ENCODE measurements around the gene GANC.
"Not testable (repeated sequence)": the region's sequence is repeated elsewhere in the genome, so short reads cannot be mapped to it uniquely, and the experiment has no call there.

The GANC gene, protein sequence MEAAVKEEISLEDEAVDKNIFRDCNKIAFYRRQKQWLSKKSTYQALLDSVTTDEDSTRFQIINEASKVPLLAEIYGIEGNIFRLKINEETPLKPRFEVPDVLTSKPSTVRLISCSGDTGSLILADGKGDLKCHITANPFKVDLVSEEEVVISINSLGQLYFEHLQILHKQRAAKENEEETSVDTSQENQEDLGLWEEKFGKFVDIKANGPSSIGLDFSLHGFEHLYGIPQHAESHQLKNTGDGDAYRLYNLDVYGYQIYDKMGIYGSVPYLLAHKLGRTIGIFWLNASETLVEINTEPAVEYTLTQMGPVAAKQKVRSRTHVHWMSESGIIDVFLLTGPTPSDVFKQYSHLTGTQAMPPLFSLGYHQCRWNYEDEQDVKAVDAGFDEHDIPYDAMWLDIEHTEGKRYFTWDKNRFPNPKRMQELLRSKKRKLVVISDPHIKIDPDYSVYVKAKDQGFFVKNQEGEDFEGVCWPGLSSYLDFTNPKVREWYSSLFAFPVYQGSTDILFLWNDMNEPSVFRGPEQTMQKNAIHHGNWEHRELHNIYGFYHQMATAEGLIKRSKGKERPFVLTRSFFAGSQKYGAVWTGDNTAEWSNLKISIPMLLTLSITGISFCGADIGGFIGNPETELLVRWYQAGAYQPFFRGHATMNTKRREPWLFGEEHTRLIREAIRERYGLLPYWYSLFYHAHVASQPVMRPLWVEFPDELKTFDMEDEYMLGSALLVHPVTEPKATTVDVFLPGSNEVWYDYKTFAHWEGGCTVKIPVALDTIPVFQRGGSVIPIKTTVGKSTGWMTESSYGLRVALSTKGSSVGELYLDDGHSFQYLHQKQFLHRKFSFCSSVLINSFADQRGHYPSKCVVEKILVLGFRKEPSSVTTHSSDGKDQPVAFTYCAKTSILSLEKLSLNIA (N-terminal part only)

DNA sequence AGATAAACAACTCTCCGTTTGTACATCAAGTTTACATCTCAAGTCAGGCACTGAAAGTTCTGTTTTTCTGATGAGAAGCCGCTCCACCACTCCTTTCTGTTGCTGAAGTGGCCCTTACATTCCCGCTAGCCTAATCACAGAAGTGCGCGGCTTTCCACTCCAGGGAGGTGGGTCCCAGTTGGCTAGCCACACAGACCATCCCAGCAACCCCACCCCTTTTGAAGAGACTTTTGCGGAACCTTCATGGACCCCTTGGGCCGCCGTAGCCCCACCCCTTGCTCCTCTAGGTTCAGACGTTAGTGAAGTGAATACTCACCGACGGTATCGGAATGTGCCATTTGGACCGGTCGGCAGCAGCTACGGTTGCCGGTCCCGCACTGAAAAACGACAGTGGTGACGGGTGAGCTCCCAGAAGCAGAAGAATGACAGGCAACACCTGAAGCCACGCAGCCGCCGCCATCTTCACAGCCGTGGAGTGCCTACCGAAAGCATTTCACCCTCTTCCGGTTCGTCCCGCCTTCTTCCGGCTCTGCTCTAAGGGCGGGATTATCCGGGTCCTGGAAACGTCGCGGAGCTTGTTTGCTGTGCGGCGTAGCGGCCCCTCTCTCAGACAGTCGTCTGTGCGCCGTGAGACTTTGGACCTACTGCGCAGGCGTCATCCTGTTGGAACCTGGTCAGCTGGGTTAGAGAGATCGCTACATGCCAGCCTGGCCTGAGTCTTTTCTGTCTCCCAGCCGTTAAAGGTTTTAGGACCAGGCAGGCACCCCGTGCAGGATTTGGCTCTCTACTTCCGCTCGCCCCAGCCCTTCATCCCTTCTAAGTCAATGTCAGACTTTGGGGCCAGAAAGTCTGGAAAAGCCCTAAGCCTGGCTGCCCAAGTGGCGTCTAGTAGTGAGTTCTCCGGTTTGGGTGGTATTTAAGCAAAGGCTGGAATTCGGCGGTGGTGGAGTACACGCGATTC, at the start of gene GANC, which contains the start of gene TMEM87A:
Gene GANC, plus strand, starts transcription at position 263 of the 961 bp plus-strand sequence. CDS start 1,281 bp downstream, outside the sequence.
Gene TMEM87A, minus strand, starts transcription at position 495 of the 961 bp plus-strand sequence. Its CDS starts 35 bp downstream, at position 460.
- FAIRE-seq (peak; percentile 4), DNase-seq (ENCODE audit: insufficient read length, low spot score) (peak; percentile 92)

DNA sequence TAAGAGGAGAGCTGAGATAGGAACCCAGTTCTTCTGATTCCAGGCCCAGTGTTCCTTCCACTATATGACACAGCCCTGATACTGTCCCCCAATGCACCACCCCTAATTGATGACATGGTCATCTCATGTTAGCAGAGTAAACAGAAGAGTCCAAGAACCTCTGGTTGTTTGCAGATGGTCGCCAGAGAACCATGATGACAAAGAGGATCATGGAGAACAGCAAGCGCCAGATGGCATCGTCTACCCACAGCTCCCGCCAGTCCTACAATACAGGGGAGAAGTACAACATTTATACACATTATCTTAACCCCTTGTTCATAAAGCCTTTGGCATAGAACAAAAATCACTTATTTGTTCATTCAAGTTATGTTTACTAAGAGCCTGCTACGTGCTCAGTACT, 46.4 kb upstream of the GANC start:
- DNase-seq (ENCODE audit: insufficient read length, low spot score) (no peak), FAIRE-seq (no peak)

DNA sequence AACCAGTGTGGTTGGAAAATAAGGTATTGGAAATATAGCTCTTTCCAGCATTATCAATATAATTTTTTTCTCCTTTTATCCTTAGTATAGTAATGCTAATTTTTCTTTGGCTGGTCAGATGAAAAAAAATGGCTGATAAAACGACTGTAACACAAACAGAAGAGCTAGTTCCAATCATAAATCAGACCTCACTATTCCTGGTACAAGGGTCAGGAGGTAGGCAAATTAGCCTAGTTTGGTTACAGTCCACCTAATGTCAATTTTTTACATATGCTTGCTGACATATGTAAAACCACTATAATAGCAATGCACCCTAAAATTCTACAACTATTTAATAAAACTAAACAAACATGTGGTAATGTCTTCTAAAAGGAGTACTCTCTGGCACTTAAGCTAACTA, 45.0 kb upstream of the GANC start:
- no peak for DNase-seq (ENCODE audit: insufficient read length, low spot score)
- FAIRE-seq: no peak

DNA sequence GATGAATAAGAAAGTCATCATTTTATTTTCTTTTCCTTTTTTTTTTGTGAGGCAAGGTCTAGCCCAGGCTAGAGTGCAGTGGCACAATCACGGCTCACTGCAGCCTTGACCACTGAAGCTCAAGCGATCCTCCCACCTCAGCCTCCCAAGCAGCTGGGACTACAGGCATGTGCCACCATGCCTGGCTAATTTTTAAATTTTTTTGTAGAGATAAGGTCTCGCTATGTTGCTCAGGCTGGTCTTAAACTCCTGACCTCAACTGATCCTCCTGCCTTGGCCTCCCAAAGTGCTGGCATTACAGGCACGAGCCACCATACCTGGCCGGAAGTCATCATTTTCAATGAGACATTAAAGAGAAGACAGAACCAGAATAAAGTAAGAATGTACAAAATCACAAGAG, 44.0 kb upstream of the GANC start:
- DNase-seq (ENCODE audit: insufficient read length, low spot score); FAIRE-seq: not testable (repeated sequence)

DNA sequence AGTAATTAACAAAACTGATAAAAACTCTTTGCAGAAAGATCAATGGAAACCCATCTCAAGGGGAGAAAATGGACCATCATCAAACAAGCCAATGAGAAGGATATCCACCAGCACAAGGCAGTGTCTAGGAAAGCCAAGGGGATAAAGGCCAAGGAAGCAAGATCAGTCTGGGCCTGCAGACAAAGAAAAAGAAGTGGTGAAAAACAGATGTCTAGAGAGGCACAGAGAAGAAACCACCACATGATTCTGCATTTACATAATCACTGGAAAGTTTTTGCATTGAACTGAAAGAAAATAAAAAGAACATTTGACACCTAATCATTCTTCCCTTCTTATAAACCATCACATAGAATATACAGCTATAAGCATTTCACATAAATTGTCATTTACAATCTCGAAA, 41.9 kb upstream of the GANC start:
- FAIRE-seq: no peak
- no peak for DNase-seq (ENCODE audit: insufficient read length, low spot score)

DNA sequence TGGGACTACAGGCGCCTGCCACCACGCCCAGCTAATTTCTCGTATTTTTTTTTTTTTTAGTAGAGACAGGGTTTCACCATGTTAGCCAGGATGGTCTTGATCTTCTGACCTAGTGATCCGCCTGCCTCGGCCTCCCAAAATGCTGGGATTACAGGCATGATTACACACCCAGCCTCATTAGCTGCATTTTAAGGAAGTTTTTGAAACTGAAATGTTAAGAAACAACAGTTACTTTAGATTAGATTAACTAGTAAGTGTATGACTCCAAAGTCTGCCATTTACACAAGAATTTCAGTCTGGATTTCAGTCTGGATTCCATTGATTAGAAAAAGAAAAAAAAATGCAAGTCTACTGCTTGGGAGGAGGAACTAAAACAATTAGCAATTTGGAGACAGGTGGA, 40.4 kb upstream of the GANC start:
- FAIRE-seq (no peak), DNase-seq (ENCODE audit: insufficient read length, low spot score) (no peak)

DNA sequence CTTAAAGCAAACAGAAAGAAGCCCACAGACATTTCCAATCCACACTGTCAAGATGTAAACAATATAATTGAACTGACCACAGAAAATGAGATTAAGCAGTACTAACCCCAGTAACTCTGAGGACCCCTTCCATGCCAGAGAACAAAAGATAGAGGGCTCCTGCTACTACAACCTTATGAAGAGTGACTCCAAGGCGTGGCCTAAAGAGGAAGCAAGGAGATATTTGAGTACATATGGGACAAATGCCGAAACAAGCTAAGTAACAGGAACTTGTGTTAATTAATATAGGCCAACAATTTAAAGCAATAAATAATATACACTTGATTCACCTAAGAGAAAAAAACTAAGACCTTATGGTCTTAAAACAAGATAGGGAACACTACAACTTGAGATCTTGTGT, 39.9 kb upstream of the GANC start:
- DNase-seq (ENCODE audit: insufficient read length, low spot score) (no peak), FAIRE-seq (no peak)

DNA sequence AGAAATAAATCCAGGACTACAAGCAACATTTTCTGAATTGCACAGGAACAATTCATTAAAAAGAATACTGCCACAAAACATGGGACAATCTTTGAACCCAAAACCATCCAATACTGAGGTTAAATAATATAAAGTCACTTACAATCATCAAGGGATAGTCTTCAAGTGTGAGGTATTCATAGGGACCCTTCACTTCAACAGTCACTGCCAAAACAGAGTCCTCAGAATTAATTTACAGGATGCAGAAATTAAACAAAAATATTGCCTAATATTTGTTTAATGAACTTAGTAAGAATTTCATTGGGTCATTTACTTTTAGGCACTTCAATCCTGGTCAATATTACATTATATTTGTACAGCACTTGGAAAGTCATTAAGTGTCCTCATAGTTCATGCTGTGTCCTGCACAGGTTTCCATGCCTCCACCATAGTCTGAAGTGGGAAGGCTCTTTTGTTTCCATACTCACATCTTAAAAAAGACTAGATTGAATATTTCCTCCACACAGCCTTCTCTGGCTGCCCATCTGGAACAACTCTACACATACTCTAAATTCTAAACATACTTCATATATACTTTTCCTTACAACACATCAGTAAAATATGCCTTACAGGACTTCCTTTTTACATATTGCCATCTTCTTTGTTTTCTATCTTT, 33.3 kb upstream of the GANC start:
- no peak for FAIRE-seq

DNA sequence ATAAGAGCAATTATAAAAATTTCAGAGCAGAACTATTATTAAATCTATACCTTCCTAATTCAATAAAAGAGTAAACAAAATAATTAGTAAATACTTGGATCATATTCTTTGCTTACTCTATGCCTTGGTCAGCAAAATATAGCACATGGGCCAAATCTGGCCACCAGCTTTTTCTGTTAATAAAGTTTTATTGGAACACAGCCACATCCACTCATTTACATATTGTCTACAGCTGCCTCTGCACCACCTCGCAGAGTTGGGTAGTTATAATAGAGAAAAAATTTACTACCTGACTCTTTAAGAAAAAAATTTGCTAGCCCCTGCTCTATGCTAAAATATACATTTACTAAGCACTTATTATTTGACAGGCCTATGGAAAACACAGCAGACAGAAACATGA, 32.2 kb upstream of the GANC start:
- FAIRE-seq (no peak), DNase-seq (ENCODE audit: insufficient read length, low spot score) (no peak)

More for the DNA sequence above, 33.3 kb upstream of the GANC start:
- DNase-seq (ENCODE audit: insufficient read length, low spot score): no peak

DNA sequence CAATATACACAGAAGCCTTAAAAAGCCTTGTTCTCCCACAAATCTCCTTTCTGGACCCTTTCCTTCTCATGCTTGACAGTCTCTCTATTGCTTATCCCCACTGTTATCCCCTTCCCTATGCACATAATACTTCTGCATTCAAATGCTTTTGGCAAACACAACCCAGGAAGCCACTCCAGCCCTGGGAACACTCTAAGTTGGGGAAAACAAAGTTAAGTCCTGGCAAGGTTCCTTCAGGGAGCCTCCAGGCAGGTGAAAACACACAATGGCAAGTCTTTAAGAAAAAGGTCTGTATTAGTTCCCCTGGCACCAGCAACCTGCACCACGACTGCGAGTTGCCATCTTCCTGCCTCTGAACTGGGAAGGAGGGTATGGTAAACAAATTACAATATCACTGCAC, 19.7 kb upstream of the GANC start:
- no peak for DNase-seq (ENCODE audit: insufficient read length, low spot score)
- no peak for FAIRE-seq

DNA sequence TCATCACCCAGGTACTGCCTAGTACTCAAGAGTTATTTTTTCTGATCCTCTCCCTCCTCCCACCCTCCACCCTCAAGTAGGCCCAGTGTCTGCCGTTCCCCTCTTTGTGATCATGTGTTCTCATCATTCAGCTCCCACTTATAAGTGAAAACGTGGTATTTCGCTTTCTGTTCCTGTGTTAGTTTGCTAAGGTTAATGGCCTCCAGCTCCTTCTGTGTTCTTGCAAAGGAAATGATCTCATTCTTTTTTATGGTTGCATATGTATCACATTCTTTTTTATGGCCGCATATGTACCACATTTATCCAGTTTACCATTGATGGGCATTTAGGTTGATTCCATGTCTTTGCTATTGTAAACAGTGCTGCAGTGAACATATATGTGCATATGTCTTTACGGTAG, 8.2 kb upstream of the GANC start:
- DNase-seq (ENCODE audit: insufficient read length, low spot score): no peak
- FAIRE-seq: no peak

DNA sequence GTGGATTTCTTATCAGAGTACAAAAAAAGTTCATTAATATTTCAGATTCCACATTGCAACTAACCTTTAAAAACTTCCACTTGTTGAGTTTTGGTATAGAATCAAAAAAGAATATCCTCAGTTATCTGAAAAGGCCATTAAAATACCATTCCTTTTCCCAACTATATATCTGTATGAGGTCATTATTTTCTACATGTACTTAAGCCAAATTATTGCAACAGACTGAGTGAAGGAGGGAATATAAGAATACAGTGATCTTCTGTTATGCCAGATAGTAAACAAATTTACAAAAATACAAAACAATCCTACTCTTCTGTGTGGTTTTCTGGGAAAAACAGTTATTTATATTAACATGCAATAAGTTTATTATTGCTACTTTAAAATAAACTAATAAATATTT, 5.7 kb upstream of the GANC start:
- FAIRE-seq: no peak
- DNase-seq (ENCODE audit: insufficient read length, low spot score): no peak

DNA sequence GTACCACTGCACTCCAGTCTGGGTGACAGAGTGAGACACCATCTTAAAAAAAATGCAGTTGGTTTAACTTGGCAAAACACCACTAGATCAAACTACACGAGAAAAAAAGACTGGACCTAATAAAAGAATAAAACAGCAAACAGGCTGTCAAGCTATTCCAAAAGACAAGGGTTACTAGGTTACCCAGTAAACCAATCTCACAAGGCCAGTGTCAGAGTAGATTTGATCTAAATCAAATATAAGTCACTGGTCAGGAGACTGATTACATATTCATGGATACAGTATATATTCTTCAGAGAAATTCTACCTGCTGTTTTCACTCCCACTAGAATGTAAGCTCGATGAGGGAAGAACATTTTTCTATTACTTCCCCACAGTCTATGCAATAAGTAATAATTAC, 2.5 kb upstream of the GANC start:
- FAIRE-seq: no peak

DNA sequence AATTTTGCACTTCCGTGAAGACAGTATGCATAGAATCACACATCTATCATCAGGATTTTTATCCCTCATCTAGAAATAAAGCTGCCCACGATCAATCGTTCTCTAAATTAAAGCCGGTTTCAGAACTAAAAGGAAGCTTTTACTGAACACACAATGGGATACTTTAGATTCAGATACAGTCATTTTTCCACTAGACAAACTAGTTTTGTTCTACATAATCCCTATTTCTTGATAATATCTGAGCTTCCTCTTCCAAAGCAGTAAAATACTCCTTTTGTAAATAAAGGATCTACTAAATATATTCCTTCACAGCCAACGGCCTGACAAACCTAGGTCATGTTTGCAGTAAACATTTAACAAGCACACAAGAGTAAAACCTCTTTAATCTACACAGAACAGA, 2.0 kb upstream of the GANC start:
- FAIRE-seq: no peak
- DNase-seq (ENCODE audit: insufficient read length, low spot score): no peak

More for the DNA sequence above, 2.5 kb upstream of the GANC start:
- DNase-seq (ENCODE audit: insufficient read length, low spot score): no peak

DNA sequence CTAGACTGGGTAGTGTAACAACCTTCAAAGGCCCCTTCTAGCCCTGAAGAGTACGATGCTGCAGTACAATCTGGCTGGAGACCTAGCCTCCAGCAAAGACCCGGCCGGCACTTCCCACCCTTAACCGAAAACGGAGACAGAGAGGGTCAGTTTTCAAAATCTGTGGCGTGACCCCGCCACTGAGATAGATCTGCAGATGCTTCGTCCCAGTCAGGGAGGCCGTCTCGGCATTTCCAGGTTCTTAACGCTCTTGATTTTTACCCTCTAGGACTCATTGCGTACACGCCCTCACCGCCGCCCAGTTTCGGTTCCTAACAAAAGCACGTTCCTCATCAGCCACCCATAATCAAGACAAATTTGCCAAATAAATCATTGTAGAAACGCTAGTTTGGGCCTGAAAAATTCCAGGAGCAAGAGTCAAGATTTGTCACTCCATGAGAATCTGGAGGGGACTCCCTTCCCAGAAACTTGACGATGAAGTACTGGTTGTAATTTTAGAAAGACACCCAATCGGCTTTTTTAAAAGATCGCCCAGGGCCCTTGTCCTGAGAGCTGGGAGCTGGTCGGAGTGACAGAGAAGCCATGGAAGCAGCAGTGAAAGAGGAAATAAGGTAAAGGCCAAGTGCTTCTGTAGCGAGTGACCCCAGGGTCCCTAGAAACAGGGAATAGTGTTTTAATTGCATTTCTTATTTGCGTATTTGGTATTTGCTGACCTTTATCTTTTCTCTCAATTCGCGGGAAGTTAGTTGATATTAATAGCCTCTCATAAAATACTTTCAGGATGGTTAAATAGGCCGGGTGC, 1.1 kb downstream of the GANC start:
- FAIRE-seq (no peak), DNase-seq (ENCODE audit: insufficient read length, low spot score) (peak; percentile 19)

DNA sequence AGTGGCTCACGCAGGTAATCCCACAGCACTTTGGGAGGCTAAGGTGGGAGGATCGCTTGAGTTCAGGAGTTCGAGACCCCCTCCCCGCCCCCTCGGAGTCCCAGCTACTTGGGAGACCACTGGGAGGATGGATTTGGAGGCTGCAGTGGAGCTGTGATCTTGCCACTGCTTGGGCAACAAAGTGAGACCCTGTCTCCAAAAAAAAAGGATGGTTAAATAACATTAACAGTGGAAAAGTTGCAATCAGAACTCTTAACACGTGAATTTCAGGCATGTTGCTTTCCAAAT, 1.6 kb downstream of the GANC start:
- DNase-seq (ENCODE audit: insufficient read length, low spot score) (no peak), FAIRE-seq (no peak)

DNA sequence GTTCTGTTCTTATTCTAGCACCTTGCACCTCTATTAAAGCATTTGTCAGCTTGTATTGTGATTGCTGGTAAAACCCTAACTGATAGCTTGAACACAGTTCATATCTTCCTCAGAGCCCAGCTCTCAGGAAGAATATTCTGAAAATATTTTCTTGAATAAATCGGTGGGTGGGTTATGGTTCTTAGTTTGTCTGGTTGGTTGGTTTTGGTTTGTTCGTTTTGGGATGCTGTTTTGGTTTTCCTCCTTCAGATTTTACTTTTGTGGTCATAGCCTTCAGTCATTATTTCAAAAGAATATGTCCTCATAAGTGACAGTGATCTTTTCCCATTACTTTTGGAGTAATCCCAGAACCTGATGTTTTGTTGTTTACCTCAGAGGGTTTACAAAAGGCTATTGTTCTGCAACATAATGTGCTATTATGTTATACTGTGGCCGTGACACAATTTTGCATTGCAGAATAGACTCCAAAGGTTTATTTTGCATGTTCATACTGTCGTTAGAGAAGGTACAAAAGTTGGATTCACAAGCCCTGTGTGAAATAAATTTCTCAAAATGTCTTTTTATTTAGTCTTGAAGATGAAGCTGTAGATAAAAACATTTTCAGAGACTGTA, 2.9 kb downstream of the GANC start:
- DNase-seq (ENCODE audit: insufficient read length, low spot score) (no peak), FAIRE-seq (no peak)

DNA sequence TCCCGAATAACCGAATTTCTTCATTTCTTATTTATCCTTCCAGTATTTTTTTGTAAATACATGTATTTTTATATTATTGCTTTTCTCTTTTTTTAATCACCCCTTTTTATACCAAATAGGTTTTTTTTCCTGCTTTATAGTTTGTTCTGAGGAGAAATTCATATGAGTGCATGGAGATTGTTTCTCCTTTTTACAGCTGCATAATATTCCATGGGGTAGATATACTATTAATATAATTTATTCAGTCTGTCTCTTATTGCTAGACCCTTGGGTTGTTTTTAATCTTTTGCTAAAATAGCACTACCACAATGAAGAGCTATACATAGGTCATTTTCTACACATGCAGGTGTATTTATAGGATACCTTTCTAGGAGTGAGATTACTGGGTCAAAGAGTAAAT, 3.8 kb downstream of the GANC start:
- DNase-seq (ENCODE audit: insufficient read length, low spot score) (no peak), FAIRE-seq (no peak)

DNA sequence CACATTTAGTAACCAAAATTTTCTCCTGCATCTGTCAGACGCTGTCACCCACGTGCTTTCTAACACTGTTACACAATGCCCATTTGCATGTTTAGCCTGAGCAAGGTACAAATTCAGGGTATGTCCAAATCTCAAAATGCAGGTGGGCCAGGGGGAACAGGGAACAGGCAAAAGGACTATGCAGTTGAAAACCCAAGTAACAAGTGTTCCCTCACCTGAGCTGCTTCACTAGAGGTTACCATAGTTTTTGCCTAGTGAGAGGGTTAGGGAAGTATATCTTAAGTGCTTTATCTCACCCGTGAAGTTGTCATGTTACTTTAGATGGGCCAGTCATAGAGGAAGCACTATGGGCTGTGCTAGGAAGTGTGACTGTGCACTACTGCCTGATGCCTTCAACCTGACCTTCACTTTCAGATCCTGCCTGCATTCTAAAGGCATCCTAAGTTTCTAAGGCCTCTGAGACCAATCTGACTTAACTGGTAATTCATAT, 6.3 kb downstream of the GANC start:
- no peak for FAIRE-seq
- DNase-seq (ENCODE audit: insufficient read length, low spot score): no peak
